Stimulated activated naive CD8-positive, alpha-beta T cell treated with anti-CD3 and anti-CD28 coated beads, Interleukin-15, amount 100 ng/mL, for 72 hours (primary cell): ENCODE results near the gene RSPO4.
A peak's percentile ranks its signal among the peaks of the same experiment; 100 is the strongest.
"Not testable (repeated sequence)": the region's sequence is repeated elsewhere in the genome, so short reads cannot be mapped to it uniquely, and the experiment has no call there.

Source experiments
- ATAC-seq: fragments of 150-1000 bp; cut with Tn5 transposase; 2 replicates; pipeline ENCODE4 v1.10.0; 2021; ENCODE audit warnings: mild to moderate bottlenecking, moderate library complexity
- DNase-seq, 2 donors: peaks; one replicate each; pipeline ENCODE4 v3.0.0; 2021 to 2022
- H3K27ac Mint-ChIP-seq, 2 donors: one replicate each; pipeline ENCODE4 v1.8.0; 2022; ENCODE audit warnings: mild to moderate bottlenecking in 2 of 2, mixed read lengths in 2 of 2, moderate library complexity in 2 of 2
- H3K27me3 Mint-ChIP-seq: one replicate; pipeline ENCODE4 v1.8.0; 2022; ENCODE audit warnings: mixed read lengths
- H3K4me1 Mint-ChIP-seq: one replicate; pipeline ENCODE4 v1.8.0; 2022; ENCODE audit warnings: mild to moderate bottlenecking, mixed read lengths
- H3K4me3 Mint-ChIP-seq, 2 donors: one replicate each; pipeline ENCODE4 v1.8.0; 2022; ENCODE audit warnings: mild to moderate bottlenecking in 2 of 2, mixed read lengths in 2 of 2, moderate library complexity in 1 of 2
- H3K9me3 Mint-ChIP-seq, 2 donors: one replicate each; pipeline ENCODE4 v1.8.0; 2022; ENCODE audit warnings: mixed read lengths in 2 of 2

The RSPO4 gene

GRCh38 chr20:1001911-1002681 is at the start of gene RSPO4:
Gene RSPO4 (minus strand): TSS chr20:1002311. CDS start chr20:1002164, 147 bp downstream.
- ATAC-seq: peak; percentile 44
- peaks cover 8% of the 10 kb centered on the region for H3K4me1 Mint-ChIP-seq
- H3K4me3 Mint-ChIP-seq: peak within 1 kb of the TSS; percentile 74 to 76
- DNase-seq: no peak
- H3K9me3 Mint-ChIP-seq: no peaks in the 10 kb centered on the region
- peaks cover 54% of the 10 kb centered on the region for H3K27me3 Mint-ChIP-seq
- no peak within 1 kb of the TSS for H3K27ac Mint-ChIP-seq

GRCh38 chr20:1050440-1050839 is 48.3 kb upstream of the RSPO4 start:
- Mint-ChIP-seq H3K4me3 (no peak overlapping the region), H3K27ac (peak overlapping the region in 1 of 2 donors; percentile 14), H3K4me1 (no peaks in the 10 kb centered on the region), H3K27me3 (no peaks in the 10 kb centered on the region), H3K9me3 (peaks cover 4 to 9% of the 10 kb centered on the region in 2 donors)
- DNase-seq: no peak
- no peak for ATAC-seq

- peaks cover 4 to 9% of the 10 kb centered on the region in 2 donors for H3K9me3 Mint-ChIP-seq
- H3K4me1 Mint-ChIP-seq: no peaks in the 10 kb centered on the region
- H3K27ac Mint-ChIP-seq: no peak overlapping the region
- DNase-seq: no peak
- ATAC-seq: no peak
- no peak overlapping the region for H3K4me3 Mint-ChIP-seq
- no peaks in the 10 kb centered on the region for H3K27me3 Mint-ChIP-seq
These were observed 43.8 kb upstream of the RSPO4 start for GRCh38 chr20:1045860-1046418.

GRCh38 chr20:1041845-1042390 is 39.8 kb upstream of the RSPO4 start:
- DNase-seq: no peak
- Mint-ChIP-seq H3K27ac (no peak overlapping the region), H3K9me3 (no peaks in the 10 kb centered on the region), H3K4me3 (no peak overlapping the region), H3K27me3 (no peaks in the 10 kb centered on the region), H3K4me1 (no peaks in the 10 kb centered on the region)
- no peak for ATAC-seq

GRCh38 chr20:1038205-1038604 is 36.1 kb upstream of the RSPO4 start:
- no peaks in the 10 kb centered on the region for H3K4me1 Mint-ChIP-seq
- peaks cover 25% of the 10 kb centered on the region for H3K27me3 Mint-ChIP-seq
- H3K27ac Mint-ChIP-seq: no peak overlapping the region
- no peak for DNase-seq
- H3K4me3 Mint-ChIP-seq: no peak overlapping the region
- H3K9me3 Mint-ChIP-seq: no peaks in the 10 kb centered on the region
- ATAC-seq: no peak

GRCh38 chr20:1037039-1037438 is 34.9 kb upstream of the RSPO4 start:
- Mint-ChIP-seq H3K4me3 (no peak overlapping the region), H3K27me3 (peaks cover 26% of the 10 kb centered on the region), H3K27ac (no peak overlapping the region), H3K4me1 (no peaks in the 10 kb centered on the region), H3K9me3 (no peaks in the 10 kb centered on the region)
- ATAC-seq (no peak), DNase-seq (no peak)

GRCh38 chr20:1035466-1035865 is 33.4 kb upstream of the RSPO4 start:
- ATAC-seq (no peak), DNase-seq (no peak)
- Mint-ChIP-seq H3K4me1 (no peaks in the 10 kb centered on the region), H3K27ac (no peak overlapping the region), H3K27me3 (peaks cover 27% of the 10 kb centered on the region), H3K9me3 (no peaks in the 10 kb centered on the region), H3K4me3 (no peak overlapping the region)

- no peak for ATAC-seq
- Mint-ChIP-seq H3K27me3 (peaks cover 36% of the 10 kb centered on the region), H3K27ac (no peak overlapping the region)
These were observed 32.3 kb upstream of the RSPO4 start for GRCh38 chr20:1034415-1034789.

GRCh38 chr20:1033751-1034414 is 31.8 kb upstream of the RSPO4 start:
- no peak overlapping the region for H3K4me3 Mint-ChIP-seq
- no peaks in the 10 kb centered on the region for H3K9me3 Mint-ChIP-seq
- ATAC-seq (peak; percentile 67), DNase-seq (peak; percentile 2 to 25)
- H3K4me1 Mint-ChIP-seq: no peaks in the 10 kb centered on the region
- no peak overlapping the region for H3K27ac Mint-ChIP-seq
- peaks cover 36% of the 10 kb centered on the region for H3K27me3 Mint-ChIP-seq

More at GRCh38 chr20:1034415-1034789, 32.3 kb upstream of the RSPO4 start:
- no peak for DNase-seq
- no peak overlapping the region for H3K4me3 Mint-ChIP-seq
- no peaks in the 10 kb centered on the region for H3K4me1 Mint-ChIP-seq
- H3K9me3 Mint-ChIP-seq: no peaks in the 10 kb centered on the region

- Mint-ChIP-seq H3K4me3 (no peak overlapping the region), H3K9me3 (no peaks in the 10 kb centered on the region), H3K27ac (no peak overlapping the region), H3K4me1 (no peaks in the 10 kb centered on the region), H3K27me3 (peaks cover 29% of the 10 kb centered on the region)
- ATAC-seq (no peak), DNase-seq (no peak)
These were observed 27.9 kb upstream of the RSPO4 start for GRCh38 chr20:1029980-1030379.

GRCh38 chr20:1026214-1026613 is 24.1 kb upstream of the RSPO4 start:
- ATAC-seq, H3K9me3 Mint-ChIP-seq, H3K27ac Mint-ChIP-seq, H3K4me1 Mint-ChIP-seq, DNase-seq, H3K27me3 Mint-ChIP-seq, H3K4me3 Mint-ChIP-seq: not testable (repeated sequence)

- Mint-ChIP-seq H3K27ac (no peak overlapping the region), H3K4me1 (no peaks in the 10 kb centered on the region), H3K9me3 (no peaks in the 10 kb centered on the region), H3K27me3 (no peaks in the 10 kb centered on the region), H3K4me3 (no peak overlapping the region)
- DNase-seq: no peak
- ATAC-seq: no peak
These were observed 20.8 kb upstream of the RSPO4 start for GRCh38 chr20:1022871-1023270.

GRCh38 chr20:1020614-1021013 is 18.5 kb upstream of the RSPO4 start:
- no peak overlapping the region for H3K27ac Mint-ChIP-seq
- ATAC-seq (no peak), DNase-seq (no peak)
- H3K4me3 Mint-ChIP-seq: no peak overlapping the region
- H3K27me3 Mint-ChIP-seq: no peaks in the 10 kb centered on the region
- no peaks in the 10 kb centered on the region for H3K9me3 Mint-ChIP-seq
- H3K4me1 Mint-ChIP-seq: peaks cover 2% of the 10 kb centered on the region

GRCh38 chr20:1019344-1019743 is 17.2 kb upstream of the RSPO4 start:
- H3K9me3 Mint-ChIP-seq: no peaks in the 10 kb centered on the region
- H3K27me3 Mint-ChIP-seq: no peaks in the 10 kb centered on the region

GRCh38 chr20:1017677-1018076 is 15.6 kb upstream of the RSPO4 start:
- Mint-ChIP-seq H3K27ac (no peak overlapping the region), H3K27me3 (no peaks in the 10 kb centered on the region)

More at GRCh38 chr20:1019344-1019743, 17.2 kb upstream of the RSPO4 start:
- Mint-ChIP-seq H3K27ac (no peak overlapping the region), H3K4me3 (no peak overlapping the region), H3K4me1 (peaks cover 6% of the 10 kb centered on the region)
- DNase-seq: no peak
- no peak for ATAC-seq

GRCh38 chr20:1015181-1015580 is 13.1 kb upstream of the RSPO4 start:
- DNase-seq (no peak), ATAC-seq (no peak)
- no peak overlapping the region for H3K4me3 Mint-ChIP-seq
- peaks cover 10% of the 10 kb centered on the region for H3K4me1 Mint-ChIP-seq
- no peaks in the 10 kb centered on the region for H3K27me3 Mint-ChIP-seq
- H3K27ac Mint-ChIP-seq: peak overlapping the region; percentile 27 to 37
- H3K9me3 Mint-ChIP-seq: no peaks in the 10 kb centered on the region

More at GRCh38 chr20:1017677-1018076, 15.6 kb upstream of the RSPO4 start:
- Mint-ChIP-seq H3K4me1 (peaks cover 6% of the 10 kb centered on the region), H3K9me3 (no peaks in the 10 kb centered on the region), H3K4me3 (no peak overlapping the region)
- ATAC-seq (no peak), DNase-seq (no peak)
